ENCODE data around the gene GIPC2. TPM values are rescaled to one million over a fixed set of nuclear protein-coding genes. Genes with fewer than 3 reads are reported as not detected.

Gene GIPC2
- total RNA-seq, 2 experiments from 2014 or later = 0.34 to 0.37 TPM

- ChIA-PET POLR2A (no interaction called here), CTCF (interaction anchor here (0.9 to 3.8 kb wide), 3 partner anchors 13 to 474 kb away, joined by 3 to 30 read pairs (median 25); no protein-coding TSS in a partner anchor)
- no peaks in the 10 kb centered on the region for H3K36me3 Mint-ChIP-seq (ENCODE audit: low read depth)
- H3K4me3 Mint-ChIP-seq = no peak overlapping the region
- H3K27ac Mint-ChIP-seq = no peak overlapping the region
- H3K4me1 Mint-ChIP-seq (ENCODE audit: low read depth) = no peaks in the 10 kb centered on the region
- H3K27me3 Mint-ChIP-seq (ENCODE audit: low read depth) = no peaks in the 10 kb centered on the region
- no peaks in the 10 kb centered on the region for H3K9me3 Mint-ChIP-seq (ENCODE audit: insufficient read depth)
- ATAC-seq (no peak), DNase-seq (no peak)
Measured at GRCh38 chr1:78132948-78133322, 87.2 kb downstream of the GIPC2 start.

GRCh38 chr1:78136680-78137079 lies 90.9 kb downstream of the GIPC2 start:
- Mint-ChIP-seq H3K27ac (no peak overlapping the region), H3K27me3 (ENCODE audit: low read depth) (no peaks in the 10 kb centered on the region), H3K4me1 (ENCODE audit: low read depth) (peaks cover 3% of the 10 kb centered on the region), H3K4me3 (no peak overlapping the region), H3K36me3 (ENCODE audit: low read depth) (no peaks in the 10 kb centered on the region), H3K9me3 (ENCODE audit: insufficient read depth) (no peaks in the 10 kb centered on the region)
- no peak for DNase-seq
- CTCF ChIA-PET = no interaction called here
- POLR2A ChIA-PET = no interaction called here
- no peak for ATAC-seq

GRCh38 chr1:78141531-78142231 lies 95.9 kb downstream of the GIPC2 start:
- POLR2A ChIA-PET = interaction anchor here (0.6 to 2.8 kb wide), 2 partner anchors 137 to 508 kb away, joined by 3 to 11 read pairs; partner anchors contain the start of gene DNAJB4
- no peak for ATAC-seq
- DNase-seq = no peak
- Mint-ChIP-seq H3K4me3 (no peak overlapping the region), H3K9me3 (ENCODE audit: insufficient read depth) (no peaks in the 10 kb centered on the region), H3K4me1 (ENCODE audit: low read depth) (peaks cover 17% of the 10 kb centered on the region), H3K27me3 (ENCODE audit: low read depth) (peaks cover 2% of the 10 kb centered on the region), H3K36me3 (ENCODE audit: low read depth) (no peaks in the 10 kb centered on the region), H3K27ac (no peak overlapping the region)
- CTCF ChIA-PET = interaction anchor here (0.8 to 4.8 kb wide), 6 partner anchors 11 to 479 kb away, joined by 3 to 37 read pairs (median 4); partner anchors contain the start of gene IFI44L

- H3K4me1 Mint-ChIP-seq (ENCODE audit: low read depth) = peaks cover 17% of the 10 kb centered on the region
- peak overlapping the region; percentile 79 for H3K27ac Mint-ChIP-seq
- H3K27me3 Mint-ChIP-seq (ENCODE audit: low read depth) = peaks cover 2% of the 10 kb centered on the region
- no peaks in the 10 kb centered on the region for H3K36me3 Mint-ChIP-seq (ENCODE audit: low read depth)
- H3K4me3 Mint-ChIP-seq = peak overlapping the region; percentile 59
- DNase-seq = no peak
- peak; percentile 12 for ATAC-seq
- ChIA-PET CTCF (interaction anchor here (1.0 to 4.8 kb wide), 7 partner anchors 12 to 475 kb away, joined by 3 to 37 read pairs (median 5); no protein-coding TSS in a partner anchor), POLR2A (interaction anchor here (0.6 to 2.8 kb wide), 2 partner anchors 138 to 507 kb away, joined by 3 to 11 read pairs; partner anchors contain the start of gene DNAJB4)
- H3K9me3 Mint-ChIP-seq (ENCODE audit: insufficient read depth) = no peaks in the 10 kb centered on the region
Measured at GRCh38 chr1:78142736-78143135, 97.0 kb downstream of the GIPC2 start.

GRCh38 chr1:78143152-78143551 lies 97.4 kb downstream of the GIPC2 start:
- Mint-ChIP-seq H3K27ac (peak overlapping the region; percentile 79), H3K27me3 (ENCODE audit: low read depth) (peaks cover 5% of the 10 kb centered on the region), H3K36me3 (ENCODE audit: low read depth) (no peaks in the 10 kb centered on the region), H3K4me3 (peak overlapping the region; percentile 59), H3K4me1 (ENCODE audit: low read depth) (peaks cover 17% of the 10 kb centered on the region), H3K9me3 (ENCODE audit: insufficient read depth) (no peaks in the 10 kb centered on the region)
- ChIA-PET CTCF (interaction anchor here (1.0 to 4.8 kb wide), 7 partner anchors 12 to 474 kb away, joined by 3 to 37 read pairs (median 5); no protein-coding TSS in a partner anchor), POLR2A (interaction anchor here (2.8 kb wide), 1 partner anchor 139 kb away, joined by 11 read pairs; the partner anchor contains the start of gene DNAJB4)
- DNase-seq = peak; percentile 30
- peak; percentile 90 for ATAC-seq

GRCh38 chr1:78143673-78144072 lies 97.9 kb downstream of the GIPC2 start:
- H3K9me3 Mint-ChIP-seq (ENCODE audit: insufficient read depth) = no peaks in the 10 kb centered on the region
- POLR2A ChIA-PET = interaction anchor here (2.8 kb wide), 1 partner anchor 139 kb away, joined by 11 read pairs; the partner anchor contains the start of gene DNAJB4
- peak overlapping the region; percentile 79 for H3K27ac Mint-ChIP-seq
- CTCF ChIA-PET = interaction anchor here (0.5 to 4.8 kb wide), 9 partner anchors 12 to 1691 kb away, joined by 3 to 37 read pairs (median 4); no protein-coding TSS in a partner anchor
- peaks cover 17% of the 10 kb centered on the region for H3K4me1 Mint-ChIP-seq (ENCODE audit: low read depth)
- no peaks in the 10 kb centered on the region for H3K36me3 Mint-ChIP-seq (ENCODE audit: low read depth)
- ATAC-seq (no peak), DNase-seq (no peak)
- H3K27me3 Mint-ChIP-seq (ENCODE audit: low read depth) = peaks cover 10% of the 10 kb centered on the region
- peak overlapping the region; percentile 59 for H3K4me3 Mint-ChIP-seq

- Mint-ChIP-seq H3K27ac (no peak overlapping the region), H3K9me3 (ENCODE audit: insufficient read depth) (no peaks in the 10 kb centered on the region), H3K27me3 (ENCODE audit: low read depth) (peaks cover 15% of the 10 kb centered on the region), H3K4me1 (ENCODE audit: low read depth) (peaks cover 17% of the 10 kb centered on the region), H3K36me3 (ENCODE audit: low read depth) (no peaks in the 10 kb centered on the region), H3K4me3 (no peak overlapping the region)
- POLR2A ChIA-PET = no interaction called here
- peak; percentile 38 for ATAC-seq
- CTCF ChIA-PET = interaction anchor here (0.7 to 4.7 kb wide), 12 partner anchors 11 to 560 kb away, joined by 3 to 33 read pairs (median 4); no protein-coding TSS in a partner anchor
- peak; percentile 53 for DNase-seq
Measured at GRCh38 chr1:78145105-78145580, 99.4 kb downstream of the GIPC2 start.

- no peak for DNase-seq
- peaks cover 17% of the 10 kb centered on the region for H3K4me1 Mint-ChIP-seq (ENCODE audit: low read depth)
- POLR2A ChIA-PET = no interaction called here
- H3K4me3 Mint-ChIP-seq = no peak overlapping the region
- H3K27me3 Mint-ChIP-seq (ENCODE audit: low read depth) = peaks cover 15% of the 10 kb centered on the region
- H3K27ac Mint-ChIP-seq = no peak overlapping the region
- CTCF ChIA-PET = interaction anchor here (0.7 to 4.7 kb wide), 10 partner anchors 9 to 570 kb away, joined by 3 to 33 read pairs (median 4); no protein-coding TSS in a partner anchor
- H3K9me3 Mint-ChIP-seq (ENCODE audit: insufficient read depth) = no peaks in the 10 kb centered on the region
- no peaks in the 10 kb centered on the region for H3K36me3 Mint-ChIP-seq (ENCODE audit: low read depth)
- ATAC-seq = no peak
Measured at GRCh38 chr1:78146205-78146771, 100.5 kb downstream of the GIPC2 start.

GRCh38 chr1:78147031-78147430 lies 101.3 kb downstream of the GIPC2 start:
- DNase-seq = no peak
- Mint-ChIP-seq H3K4me3 (no peak overlapping the region), H3K36me3 (ENCODE audit: low read depth) (no peaks in the 10 kb centered on the region), H3K4me1 (ENCODE audit: low read depth) (peaks cover 11% of the 10 kb centered on the region), H3K27ac (no peak overlapping the region), H3K9me3 (ENCODE audit: insufficient read depth) (no peaks in the 10 kb centered on the region), H3K27me3 (ENCODE audit: low read depth) (peaks cover 15% of the 10 kb centered on the region)
- POLR2A ChIA-PET = no interaction called here
- CTCF ChIA-PET = interaction anchor here (1.7 to 3.6 kb wide), 3 partner anchors 9 to 17 kb away, joined by 3 to 25 read pairs (median 5); no protein-coding TSS in a partner anchor
- no peak for ATAC-seq

GRCh38 chr1:78153092-78153736 lies 107.4 kb downstream of the GIPC2 start:
- Mint-ChIP-seq H3K4me1 (ENCODE audit: low read depth) (no peaks in the 10 kb centered on the region), H3K9me3 (ENCODE audit: insufficient read depth) (no peaks in the 10 kb centered on the region), H3K27me3 (ENCODE audit: low read depth) (peaks cover 27% of the 10 kb centered on the region), H3K4me3 (no peak overlapping the region), H3K36me3 (ENCODE audit: low read depth) (no peaks in the 10 kb centered on the region), H3K27ac (no peak overlapping the region)
- DNase-seq (no peak), ATAC-seq (no peak)
- POLR2A ChIA-PET = no interaction called here
- CTCF ChIA-PET = no interaction called here

GRCh38 chr1:78155121-78155520 lies 109.4 kb downstream of the GIPC2 start:
- Mint-ChIP-seq H3K36me3 (ENCODE audit: low read depth) (no peaks in the 10 kb centered on the region), H3K27me3 (ENCODE audit: low read depth) (peaks cover 18% of the 10 kb centered on the region), H3K27ac (no peak overlapping the region), H3K4me1 (ENCODE audit: low read depth) (no peaks in the 10 kb centered on the region), H3K4me3 (no peak overlapping the region), H3K9me3 (ENCODE audit: insufficient read depth) (no peaks in the 10 kb centered on the region)
- ChIA-PET POLR2A (no interaction called here), CTCF (interaction anchor here (2.0 kb wide), 1 partner anchor 12 kb away, joined by 5 read pairs; no protein-coding TSS in a partner anchor)
- DNase-seq = no peak
- no peak for ATAC-seq

Data from activated CD8-positive, alpha-beta T cell treated with anti-CD3 and anti-CD28 coated beads, Interleukin-2, amount 10 ng/mL, durations not matched to agents 7 days and 5 days (primary cell).